Measurements from ENCODE around the gene RTL10. TPM values are rescaled to one million over a fixed set of nuclear protein-coding genes. Genes with fewer than 3 reads are reported as not detected.
A peak's percentile ranks its signal among the peaks of the same experiment; 100 is the strongest.

The RTL10 gene
- total RNA-seq, 1 experiment from 2014 or later = 26.7 TPM

- peaks cover 28% of the 10 kb centered on the region for H3K4me1 ChIP-seq (ENCODE audit: control insufficient read depth, insufficient read depth, low read length)
- intact Hi-C loops (cut with micrococcal nuclease; ENCODE audit: unreplicated experiment) (no loop called here), in situ Hi-C loops (cut with HindIII; ENCODE audit: low pct_unique_long_range_greater_than_20kb, low sequenced_read_pairs) (no loop called here)
- DNase-seq (ENCODE audit: low read depth, low spot score) = no peak
- POLR2A ChIA-PET = no interaction called here
- BruUV-seq (replicated peaks) = no TSS peak
- no peak for TF ChIP-seq CTCF (IDR thresholded peaks at IDR 0.05)
- no peak for TF ChIP-seq SIN3A (IDR thresholded peaks at IDR 0.05; ENCODE audit: borderline replicate concordance, insufficient read depth, low read depth, low read length)
- no peak for TF ChIP-seq POLR2AphosphoS5 (IDR thresholded peaks at IDR 0.05; ENCODE audit: low read depth, low read length)
- no peak for TF ChIP-seq TCF7L2 (IDR thresholded peaks at IDR 0.05; ENCODE audit: low read depth, low read length)
- no peak for TF ChIP-seq REST (IDR thresholded peaks at IDR 0.05; ENCODE audit: insufficient read depth in 1 of 2, low read depth in 2 of 2, low read length in 1 of 2)
- peak overlapping the region; percentile 51; the same call in 1 of the 2 replicates for H3K27ac ChIP-seq (ENCODE audit: low read length)
- CTCF ChIA-PET = interaction anchor here (0.8 kb wide), 1 partner anchor 17 kb away, joined by 3 read pairs; no protein-coding TSS in a partner anchor
- no peaks in the 10 kb centered on the region for H3K9me3 ChIP-seq (ENCODE audit: control insufficient read depth, insufficient read depth, low read depth, low read length)
- no peak for ATAC-seq
- H3K27me3 ChIP-seq (ENCODE audit: control insufficient read depth, insufficient read depth, low read length) = no peaks in the 10 kb centered on the region
- H3K4me3 ChIP-seq (ENCODE audit: low read depth in 2 of 2, low read length in 2 of 2) = no peak overlapping the region
- no peaks in the 10 kb centered on the region for H3K36me3 ChIP-seq (ENCODE audit: control insufficient read depth, insufficient read depth, low read length)
Measured at GRCh38 chr22:19885841-19886592, 31.3 kb upstream of the RTL10 start.

- Histone ChIP-seq H3K36me3 (ENCODE audit: control insufficient read depth, insufficient read depth, low read length) (no peaks in the 10 kb centered on the region), H3K27ac (ENCODE audit: low read length) (peak overlapping the region; percentile 57), H3K4me1 (ENCODE audit: control insufficient read depth, insufficient read depth, low read length) (peaks cover 28% of the 10 kb centered on the region), H3K4me3 (ENCODE audit: low read depth in 2 of 2, low read length in 2 of 2) (no peak overlapping the region), H3K27me3 (ENCODE audit: control insufficient read depth, insufficient read depth, low read length) (no peaks in the 10 kb centered on the region), H3K9me3 (ENCODE audit: control insufficient read depth, insufficient read depth, low read depth, low read length) (no peaks in the 10 kb centered on the region)
- intact Hi-C loops (cut with micrococcal nuclease; ENCODE audit: unreplicated experiment) (no loop called here), in situ Hi-C loops (cut with HindIII; ENCODE audit: low pct_unique_long_range_greater_than_20kb, low sequenced_read_pairs) (no loop called here)
- DNase-seq (ENCODE audit: low read depth, low spot score) (no peak), ATAC-seq (no peak)
- POLR2A ChIA-PET = interaction anchor here (0.6 kb wide), 1 partner anchor 224 kb away, joined by 3 read pairs; no protein-coding TSS in a partner anchor
- BruUV-seq (replicated peaks) = no TSS peak
- TF ChIP-seq TCF7L2 (IDR thresholded peaks at IDR 0.05; ENCODE audit: low read depth, low read length) (no peak), REST (IDR thresholded peaks at IDR 0.05; ENCODE audit: insufficient read depth in 1 of 2, low read depth in 2 of 2, low read length in 1 of 2) (no peak), SIN3A (IDR thresholded peaks at IDR 0.05; ENCODE audit: borderline replicate concordance, insufficient read depth, low read depth, low read length) (no peak), CTCF (IDR thresholded peaks at IDR 0.05) (no peak), POLR2AphosphoS5 (IDR thresholded peaks at IDR 0.05; ENCODE audit: low read depth, low read length) (no peak)
- CTCF ChIA-PET = interaction anchor here (0.8 kb wide), 1 partner anchor 16 kb away, joined by 3 read pairs; no protein-coding TSS in a partner anchor
Measured at GRCh38 chr22:19884954-19885751, 30.5 kb upstream of the RTL10 start.
